A673 (cell line): Measurements from ENCODE around the gene ANTKMT. TPM values are rescaled to one million over a fixed set of nuclear protein-coding genes. Genes with fewer than 3 reads are reported as not detected.

Source experiments
- BruUV-seq: library from RNA; stranded (reverse); fragments of 400-500 nt; replicated peaks from 2 replicates; lab custom pipeline; 2021; lab: Mats Ljungman, UMichigan
- CTCF ChIA-PET: fragments of 300-600 bp; sonication (Branson Sonifier 250); formaldehyde crosslinking; loops from one replicate; lab custom pipeline; 2022; ENCODE audit warnings: antibody characterized with exemption; lab: Charles Lee
- POLR2A ChIA-PET: fragments of 300-600 bp; sonication (Branson Sonifier 250); formaldehyde crosslinking; loops from one replicate; lab custom pipeline; 2022; ENCODE audit warnings: antibody characterized with exemption; ENCODE audit not compliant: low non-redundant PET; lab: Charles Lee
- DNase-seq: peaks from one replicate; pipeline ENCODE4 v3.0.0-alpha.2; 2015; ENCODE audit warnings: low spot score
- H3K27ac ChIP-seq: fragments of 200-600 bp; sonication (generic); 2 replicates; pipeline ENCODE4 v1.5.1; 2016; ENCODE audit warnings: mixed run types, low read depth, mild to moderate bottlenecking, mixed read lengths, antibody characterized with exemption, low read length; ENCODE audit not compliant: poor library complexity, severe bottlenecking
- H3K27me3 ChIP-seq: fragments of 200-600 bp; sonication (generic); replicated peaks from 2 replicates; pipeline ENCODE4 v1.6.1; 2017; ENCODE audit warnings: mixed run types, low read depth, mild to moderate bottlenecking, mixed read lengths, antibody characterized with exemption, low read length; ENCODE audit not compliant: insufficient read depth, poor library complexity
- H3K36me3 ChIP-seq: fragments of 200-600 bp; sonication (generic); 2 replicates; pipeline ENCODE4 v1.6.1; 2016; ENCODE audit warnings: mixed run types, mild to moderate bottlenecking, mixed read lengths, antibody characterized with exemption, low read length; ENCODE audit not compliant: insufficient read depth, poor library complexity, severe bottlenecking
- H3K4me1 ChIP-seq: fragments of 200-600 bp; sonication (generic); 2 replicates; pipeline ENCODE4 v1.6.1; 2017; ENCODE audit warnings: mixed run types, mild to moderate bottlenecking, mixed read lengths, antibody characterized with exemption, low read length; ENCODE audit not compliant: insufficient read depth, poor library complexity, severe bottlenecking
- H3K4me3 ChIP-seq: fragments of 200-600 bp; sonication (generic); 2 replicates; pipeline ENCODE4 v1.5.1; 2016; ENCODE audit warnings: low read depth, mixed run types, mild to moderate bottlenecking, mixed read lengths, low read length; ENCODE audit not compliant: poor library complexity, severe bottlenecking
- H3K9me3 ChIP-seq: fragments of 200-600 bp; sonication (generic); 2 replicates; pipeline ENCODE4 v1.6.1; 2016; ENCODE audit warnings: mixed run types, low read depth, mild to moderate bottlenecking, mixed read lengths, antibody characterized with exemption, low read length; ENCODE audit not compliant: poor library complexity, severe bottlenecking
- CTCF ChIP-seq: fragments of 300-800, 200-600 bp; sonication (generic); conservative IDR thresholded peaks from 2 replicates; pipeline ENCODE4 v1.5.1; 2017; ENCODE audit warnings: low read depth, mild to moderate bottlenecking, antibody characterized with exemption, low read length, moderate library complexity, mixed read lengths
- EZH2 ChIP-seq: fragments of 200-600 bp; sonication (generic); IDR thresholded peaks from 2 replicates; pipeline ENCODE4 v1.6.1; 2017; ENCODE audit warnings: borderline replicate concordance, low read depth, mild to moderate bottlenecking, mixed read lengths, antibody characterized with exemption, low read length; ENCODE audit not compliant: poor library complexity, severe bottlenecking
- intact Hi-C: fragments of 100-400 bp; cut with micrococcal nuclease; formaldehyde crosslinking; loops from one replicate; pipeline ENCODE4 v1.10.0; 2022; ENCODE audit not compliant: unreplicated experiment
- total RNA-seq: library from RNA; stranded (reverse); gene quantifications from 2 replicates; pipeline ENCODE4 v1.2.3, GENCODE V29; 2021

Gene ANTKMT
- total RNA-seq, 1 experiment from 2014 or later = 21.2 TPM

- ChIA-PET POLR2A (no interaction called here), CTCF (no interaction called here)
- Histone ChIP-seq H3K4me1 (peaks cover 41% of the 10 kb centered on the region), H3K27ac (peak overlapping the region; percentile 85), H3K4me3 (peak overlapping the region; percentile 94), H3K9me3 (no peaks in the 10 kb centered on the region), H3K36me3 (peaks cover 23% of the 10 kb centered on the region), H3K27me3 (no peaks in the 10 kb centered on the region)
- BruUV-seq = no TSS peak
- DNase-seq = peak; percentile 77
- TF ChIP-seq CTCF (no peak), EZH2 (no peak)
- intact Hi-C loops = no loop called here
These were observed 41.8 kb upstream of the ANTKMT start for GRCh38 chr16:678858-679813.

DNA sequence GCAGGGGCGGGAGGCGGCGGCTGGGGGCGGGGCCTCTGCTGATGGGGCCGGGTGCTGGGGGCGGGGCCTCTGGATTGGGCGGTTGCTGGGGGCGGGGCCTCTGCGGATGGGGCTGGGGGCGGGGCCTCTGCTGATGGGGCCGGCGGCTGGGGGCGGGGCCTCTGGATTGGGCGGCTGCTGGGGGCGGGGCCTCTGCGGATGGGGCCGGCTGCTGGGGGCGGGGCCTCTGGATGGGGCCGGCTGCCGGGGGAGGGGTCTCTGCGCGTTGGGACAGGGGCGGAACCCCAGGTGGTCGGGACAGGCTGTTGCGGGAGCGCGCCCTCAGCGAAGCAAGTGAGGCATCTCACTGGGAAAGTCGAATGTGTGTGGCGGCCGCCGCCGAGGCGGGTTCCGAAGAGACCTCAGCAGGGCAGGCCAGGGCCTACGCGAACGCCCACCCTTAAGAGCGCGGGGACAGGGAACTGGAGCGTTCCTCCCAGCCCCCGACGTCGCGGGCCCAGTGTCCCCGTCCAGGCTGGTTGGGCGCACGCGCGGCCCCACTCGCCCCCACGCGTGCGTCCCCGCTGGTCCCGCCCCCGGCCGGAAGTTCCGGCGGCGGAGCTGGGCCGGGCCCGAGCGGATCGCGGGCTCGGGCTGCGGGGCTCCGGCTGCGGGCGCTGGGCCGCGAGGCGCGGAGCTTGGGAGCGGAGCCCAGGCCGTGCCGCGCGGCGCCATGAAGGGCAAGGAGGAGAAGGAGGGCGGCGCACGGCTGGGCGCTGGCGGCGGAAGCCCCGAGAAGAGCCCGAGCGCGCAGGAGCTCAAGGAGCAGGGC is 40.9 kb upstream of the ANTKMT start, which contains the start of gene STUB1:
TSS of gene STUB1 (plus strand) at position 597 of the 811 bp plus-strand sequence. CDS start at position 713, 116 bp downstream.
- POLR2A ChIA-PET = no interaction called here
- CTCF ChIA-PET = interaction anchor here (0.6 kb wide), 1 partner anchor 1475 kb away, joined by 3 read pairs; no protein-coding TSS in a partner anchor
- intact Hi-C loops = no loop called here
- Histone ChIP-seq H3K9me3 (no peaks in the 10 kb centered on the region), H3K27me3 (no peaks in the 10 kb centered on the region), H3K36me3 (peaks cover 23% of the 10 kb centered on the region), H3K27ac (peak within 1 kb of the TSS; percentile 86), H3K4me1 (peaks cover 38% of the 10 kb centered on the region), H3K4me3 (peak within 1 kb of the TSS; percentile 94)
- DNase-seq = peak; percentile 93
- no peak for TF ChIP-seq EZH2
- no peak for TF ChIP-seq CTCF
- BruUV-seq = no TSS peak

- ChIA-PET CTCF (interaction anchor here (0.6 kb wide), 1 partner anchor 1474 kb away, joined by 3 read pairs; no protein-coding TSS in a partner anchor), POLR2A (no interaction called here)
- H3K4me1 ChIP-seq = peaks cover 33% of the 10 kb centered on the region
- intact Hi-C loops = no loop called here
- peaks cover 23% of the 10 kb centered on the region for H3K36me3 ChIP-seq
- no peak for TF ChIP-seq EZH2
- TF ChIP-seq CTCF = no peak
- H3K27ac ChIP-seq = peak overlapping the region; percentile 86
- no peaks in the 10 kb centered on the region for H3K9me3 ChIP-seq
- peak overlapping the region; percentile 94 for H3K4me3 ChIP-seq
- no peak for DNase-seq
- BruUV-seq = no TSS peak
- H3K27me3 ChIP-seq = no peaks in the 10 kb centered on the region
These were observed 40.4 kb upstream of the ANTKMT start for GRCh38 chr16:680625-680945.
